ENCODE measurements around the gene HIVEP3. TPM values are rescaled to one million over a fixed set of nuclear protein-coding genes. Genes with fewer than 3 reads are reported as not detected.

Gene HIVEP3
- total RNA-seq, 1 experiment from 2014 or later, result 11.0 TPM

DNA sequence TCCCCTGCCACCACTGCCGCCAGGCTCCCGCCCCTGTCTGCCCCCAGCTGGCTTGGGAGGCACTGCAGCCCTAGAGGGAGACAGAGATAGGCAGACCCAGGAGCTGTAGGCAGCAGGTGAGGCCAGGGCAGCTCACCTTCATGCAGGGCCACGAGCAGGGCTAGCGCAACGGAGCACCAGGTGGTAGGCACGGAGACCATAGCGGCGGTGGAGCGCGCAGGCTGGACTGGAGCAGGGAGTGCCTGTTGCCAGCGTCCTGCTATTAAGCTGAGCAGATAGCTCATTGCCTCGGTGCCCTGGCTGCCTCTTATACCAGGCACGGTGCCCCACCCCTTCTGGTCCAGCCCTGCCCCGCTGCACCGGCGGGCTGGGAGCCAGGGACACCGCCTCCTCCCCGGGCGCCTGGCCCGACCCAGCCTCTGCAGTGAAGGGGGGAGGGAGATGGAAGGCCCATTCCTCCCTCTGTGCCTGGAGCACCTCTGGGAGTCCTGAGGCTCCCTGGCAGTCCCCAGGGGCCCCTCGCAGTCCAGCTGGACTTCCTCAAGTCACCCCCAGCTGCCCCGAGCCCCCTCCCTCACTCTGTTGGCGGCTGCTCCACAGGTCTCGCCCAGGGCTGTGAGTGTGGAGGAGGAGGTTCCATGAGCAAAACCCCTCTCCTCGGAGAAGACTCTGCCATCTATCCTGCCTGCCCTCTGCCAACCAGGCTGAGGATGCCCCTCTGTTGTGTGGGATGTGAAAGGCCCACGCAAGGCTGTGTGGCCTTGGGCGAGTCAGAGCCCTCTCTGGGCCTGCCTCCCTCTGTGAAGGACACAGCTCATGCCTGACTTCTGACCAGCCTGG, 434.1 kb downstream of the HIVEP3 start, which contains the start of gene EDN2:
EDN2 (minus strand) TSS at position 282 of the 840 bp plus-strand sequence; CDS start at position 200, 82 bp downstream.
- H4K20me1 ChIP-seq (ENCODE audit: insufficient read depth), result no peaks in the 10 kb centered on the region
- peaks cover 4% of the 10 kb centered on the region; the same call in 1 of the 2 replicates for H3F3A ChIP-seq (ENCODE audit: insufficient read depth, low read depth)
- H3K79me2 ChIP-seq (ENCODE audit: low read depth), result no peaks in the 10 kb centered on the region
- H3K4me1 ChIP-seq (replicated peaks; ENCODE audit: insufficient read depth), result peaks cover 27% of the 10 kb centered on the region
- no peak within 1 kb of the TSS for H3K4me3 ChIP-seq
- intact Hi-C loops (cut with micrococcal nuclease; ENCODE audit: unreplicated experiment), result loop anchor here (2.0 to 5.0 kb wide), 2 partner anchors 14 to 33 kb away; no protein-coding TSS in a partner anchor
- ChIA-PET CTCF (interaction anchor here (0.5 to 2.5 kb wide), 4 partner anchors 8 to 470 kb away, joined by 3 to 12 read pairs (median 8); no protein-coding TSS in a partner anchor), POLR2A (ENCODE audit: unreplicated experiment) (interaction anchor here (1.0 kb wide), 2 partner anchors 29 to 31 kb away, joined by 5 to 7 read pairs; no protein-coding TSS in a partner anchor)
- H3K27ac ChIP-seq, result no peak within 1 kb of the TSS
- no peaks in the 10 kb centered on the region for H3K9me2 ChIP-seq (ENCODE audit: insufficient read depth)
- no peaks in the 10 kb centered on the region for H3K27me3 ChIP-seq (ENCODE audit: insufficient read depth, low read depth)
- peak within 1 kb of the TSS; percentile 63 for H3K4me2 ChIP-seq
- no peaks in the 10 kb centered on the region for H3K9me3 ChIP-seq (ENCODE audit: insufficient read depth, low read depth)
- no TSS peak for BruUV-seq (replicated peaks)
- H2AFZ ChIP-seq, result no peak within 1 kb of the TSS
- peak in 1 of 2 experiments; percentile 88 for DNase-seq
- H3K36me3 ChIP-seq (ENCODE audit: low read depth), result no peaks in the 10 kb centered on the region
- TF ChIP-seq, protein P1, sequence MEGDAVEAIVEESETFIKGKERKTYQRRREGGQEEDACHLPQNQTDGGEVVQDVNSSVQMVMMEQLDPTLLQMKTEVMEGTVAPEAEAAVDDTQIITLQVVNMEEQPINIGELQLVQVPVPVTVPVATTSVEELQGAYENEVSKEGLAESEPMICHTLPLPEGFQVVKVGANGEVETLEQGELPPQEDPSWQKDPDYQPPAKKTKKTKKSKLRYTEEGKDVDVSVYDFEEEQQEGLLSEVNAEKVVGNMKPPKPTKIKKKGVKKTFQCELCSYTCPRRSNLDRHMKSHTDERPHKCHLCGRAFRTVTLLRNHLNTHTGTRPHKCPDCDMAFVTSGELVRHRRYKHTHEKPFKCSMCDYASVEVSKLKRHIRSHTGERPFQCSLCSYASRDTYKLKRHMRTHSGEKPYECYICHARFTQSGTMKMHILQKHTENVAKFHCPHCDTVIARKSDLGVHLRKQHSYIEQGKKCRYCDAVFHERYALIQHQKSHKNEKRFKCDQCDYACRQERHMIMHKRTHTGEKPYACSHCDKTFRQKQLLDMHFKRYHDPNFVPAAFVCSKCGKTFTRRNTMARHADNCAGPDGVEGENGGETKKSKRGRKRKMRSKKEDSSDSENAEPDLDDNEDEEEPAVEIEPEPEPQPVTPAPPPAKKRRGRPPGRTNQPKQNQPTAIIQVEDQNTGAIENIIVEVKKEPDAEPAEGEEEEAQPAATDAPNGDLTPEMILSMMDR (conservative IDR thresholded peaks at IDR 0.05), result peak; percentile 49
- TF ChIP-seq EZH2 (IDR thresholded peaks at IDR 0.05; ENCODE audit: low read depth), result no peak

DNA sequence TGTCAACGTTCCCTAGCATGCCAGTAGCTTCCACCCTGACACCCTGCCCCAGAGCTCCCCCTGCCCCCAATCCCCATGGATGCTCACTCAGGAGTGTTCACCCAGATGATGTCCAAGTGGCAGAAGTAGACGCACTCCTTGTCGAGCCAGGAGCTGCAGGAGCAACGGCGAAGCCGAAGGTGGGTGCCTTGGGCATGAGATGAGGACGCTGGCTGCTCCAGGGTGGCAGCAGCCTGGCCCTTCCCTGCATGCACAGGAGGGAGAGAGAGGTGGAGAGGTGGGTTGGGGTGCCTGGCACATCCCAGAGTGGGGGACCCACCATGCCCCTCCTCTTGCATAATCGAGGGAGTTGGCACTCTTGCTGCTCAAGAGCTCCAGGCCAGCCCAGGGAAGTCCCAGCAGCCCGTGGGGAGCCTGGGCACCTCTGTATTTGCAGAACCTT, 434.7 kb downstream of the HIVEP3 start:
- no peaks in the 10 kb centered on the region for H3K79me2 ChIP-seq (ENCODE audit: low read depth)
- H3F3A ChIP-seq (ENCODE audit: insufficient read depth, low read depth), result peaks cover 4% of the 10 kb centered on the region; the same call in 1 of the 2 replicates
- H3K4me3 ChIP-seq, result no peak overlapping the region
- H2AFZ ChIP-seq, result no peak overlapping the region
- peaks cover 27% of the 10 kb centered on the region for H3K4me1 ChIP-seq (replicated peaks; ENCODE audit: insufficient read depth)
- H3K9me3 ChIP-seq (ENCODE audit: insufficient read depth, low read depth), result no peaks in the 10 kb centered on the region
- no peaks in the 10 kb centered on the region for H3K27me3 ChIP-seq (ENCODE audit: insufficient read depth, low read depth)
- H3K27ac ChIP-seq, result no peak overlapping the region
- H3K9me2 ChIP-seq (ENCODE audit: insufficient read depth), result no peaks in the 10 kb centered on the region
- H3K36me3 ChIP-seq (ENCODE audit: low read depth), result no peaks in the 10 kb centered on the region
- no peak for TF ChIP-seq EZH2 (IDR thresholded peaks at IDR 0.05; ENCODE audit: low read depth)
- TF ChIP-seq, protein P1 (conservative IDR thresholded peaks at IDR 0.05), result no peak
- CTCF ChIA-PET, result interaction anchor here (0.5 to 2.5 kb wide), 4 partner anchors 9 to 470 kb away, joined by 3 to 12 read pairs (median 8); no protein-coding TSS in a partner anchor
- POLR2A ChIA-PET (ENCODE audit: unreplicated experiment), result interaction anchor here (1.0 kb wide), 1 partner anchor 31 kb away, joined by 5 read pairs; no protein-coding TSS in a partner anchor
- peak overlapping the region; percentile 63 for H3K4me2 ChIP-seq
- DNase-seq, result no peak
- no peaks in the 10 kb centered on the region for H4K20me1 ChIP-seq (ENCODE audit: insufficient read depth)
- no TSS peak for BruUV-seq (replicated peaks)
- intact Hi-C loops (cut with micrococcal nuclease; ENCODE audit: unreplicated experiment), result loop anchor here (2.0 to 5.0 kb wide), 2 partner anchors 15 to 33 kb away; no protein-coding TSS in a partner anchor
